CD14-positive monocyte (primary cell): ENCODE data around the gene MPEG1. TPM values are rescaled to one million over a fixed set of nuclear protein-coding genes. Genes with fewer than 3 reads are reported as not detected.
A peak's percentile ranks its signal among the peaks of the same experiment; 100 is the strongest.

ENCODE experiments used
- DNase-seq, 3 donors: peaks; one replicate each; pipeline ENCODE4 v3.0.0-alpha.2; 2011 to 2022
- H2AFZ ChIP-seq: 2 replicates; pipeline ENCODE4 v1.6.0; 2012; ENCODE audit warnings: mild to moderate bottlenecking, low read depth, low read length, inconsistent platforms; ENCODE audit not compliant: insufficient read depth, poor library complexity, severe bottlenecking
- H3K27ac ChIP-seq, 2 donors: 1 replicate in 1 of 2; 2 replicates in 1 of 2; pipeline ENCODE4 v1.5.1; 2012 to 2013; ENCODE audit warnings: low read length in 2 of 2, control low read depth in 1 of 2, inconsistent platforms in 1 of 2, low read depth in 1 of 2, mild to moderate bottlenecking in 1 of 2
- H3K27me3 ChIP-seq, 2 donors: one replicate each; pipeline versions ENCODE4 v1.6.0 to v1.6.1; 2011 to 2013; ENCODE audit warnings: low read length in 2 of 2; ENCODE audit not compliant: control insufficient read depth in 2 of 2, insufficient read depth in 2 of 2
- H3K36me3 ChIP-seq, 2 donors: replicated peaks in 1 of 2; 1 replicate in 1 of 2; 2 replicates in 1 of 2; pipeline versions ENCODE4 v1.5.1 to v1.6.1; 2012 to 2013; ENCODE audit warnings: low read length in 2 of 2, control low read depth in 1 of 2, inconsistent platforms in 1 of 2, mild to moderate bottlenecking in 1 of 2; ENCODE audit not compliant: insufficient read depth in 2 of 2, control insufficient read depth in 1 of 2
- H3K4me1 ChIP-seq, 2 donors: 1 replicate in 1 of 2; 2 replicates in 1 of 2; pipeline versions ENCODE4 v1.5.1 to v1.6.1; 2012 to 2013; ENCODE audit warnings: low read length in 2 of 2, control low read depth in 1 of 2, inconsistent platforms in 1 of 2, mild to moderate bottlenecking in 1 of 2, moderate library complexity in 1 of 2; ENCODE audit not compliant: insufficient read depth in 2 of 2, control insufficient read depth in 1 of 2
- H3K4me2 ChIP-seq: replicated peaks from 2 replicates; pipeline ENCODE3; 2012; ENCODE audit warnings: low read length, moderate library complexity, mild to moderate bottlenecking; ENCODE audit not compliant: poor library complexity, severe bottlenecking; ENCODE audit errors: extremely low read depth
- H3K4me3 ChIP-seq, 3 experiments: fragments of 200-600 bp in 1 of 3; sonication (generic) in 1 of 3; replicated peaks in 1 of 3; 1 replicate in 2 of 3; 2 replicates in 1 of 3; pipeline ENCODE4 v1.5.1; 2011 to 2013; ENCODE audit warnings: low read length in 3 of 3, mild to moderate bottlenecking in 3 of 3, control low read depth in 2 of 3, low read depth in 2 of 3, inconsistent platforms in 1 of 3, moderate library complexity in 1 of 3
- H3K79me2 ChIP-seq: 2 replicates; pipeline ENCODE4 v1.6.0; 2012; ENCODE audit warnings: mild to moderate bottlenecking, control low read depth, inconsistent platforms, low read length, moderate library complexity; ENCODE audit not compliant: insufficient read depth
- H3K9ac ChIP-seq: 2 replicates; pipeline ENCODE4 v1.6.0; 2017; ENCODE audit warnings: low read length, mild to moderate bottlenecking; ENCODE audit not compliant: insufficient read depth, poor library complexity, severe bottlenecking
- H3K9me3 ChIP-seq, 2 donors: replicated peaks in 1 of 2; 1 replicate in 1 of 2; 2 replicates in 1 of 2; pipeline versions ENCODE4 v1.5.1 to v1.6.1; 2012 to 2013; ENCODE audit warnings: low read length in 2 of 2, control low read depth in 1 of 2; ENCODE audit not compliant: control insufficient read depth in 1 of 2, insufficient read depth in 1 of 2
- H4K20me1 ChIP-seq: 2 replicates; pipeline ENCODE4 v1.6.0; 2012; ENCODE audit warnings: mild to moderate bottlenecking, low read length, control low read depth, moderate library complexity; ENCODE audit not compliant: insufficient read depth
- H3K27ac Mint-ChIP-seq, 7 donors: one replicate each; pipeline ENCODE4 v1.8.0; 2020; ENCODE audit warnings: mild to moderate bottlenecking in 7 of 7, mixed read lengths in 7 of 7, moderate library complexity in 6 of 7, inconsistent platforms in 2 of 7
- H3K27me3 Mint-ChIP-seq, 3 donors: one replicate each; pipeline ENCODE4 v1.8.0; 2021 to 2022; ENCODE audit warnings: low read depth in 3 of 3, mild to moderate bottlenecking in 3 of 3, mixed read lengths in 3 of 3, moderate library complexity in 3 of 3, inconsistent platforms in 1 of 3
- H3K36me3 Mint-ChIP-seq, 2 donors: one replicate each; pipeline ENCODE4 v1.8.0; 2020; ENCODE audit warnings: mixed read lengths in 2 of 2, inconsistent platforms in 1 of 2, mild to moderate bottlenecking in 1 of 2
- H3K4me1 Mint-ChIP-seq: one replicate; pipeline ENCODE4 v1.8.0; 2020; ENCODE audit warnings: mild to moderate bottlenecking, mixed read lengths
- H3K4me3 Mint-ChIP-seq, 2 donors: one replicate each; pipeline ENCODE4 v1.8.0; 2020; ENCODE audit warnings: mild to moderate bottlenecking in 2 of 2, mixed read lengths in 2 of 2, moderate library complexity in 1 of 2
- H3K9me3 Mint-ChIP-seq, 7 donors: one replicate each; pipeline ENCODE4 v1.8.0; 2020 to 2022; ENCODE audit warnings: mixed read lengths in 7 of 7, mild to moderate bottlenecking in 6 of 7, moderate library complexity in 6 of 7, inconsistent platforms in 2 of 7
- CTCF ChIP-seq: fragments of 200-600 bp; IDR thresholded peaks from one replicate; pipeline ENCODE4 v1.8.0; 2022; ENCODE audit warnings: antibody characterized with exemption, mild to moderate bottlenecking
- WGBS: methylation state at CpG from one replicate; pipeline ENCODE4 v1.1.5; 2013; ENCODE audit warnings: missing lambda C conversion rate; ENCODE audit not compliant: insufficient coverage; 5-methylcytosine and 5-hydroxymethylcytosine counted together
- intact Hi-C, 2 donors: fragments of 100-400 bp; cut with micrococcal nuclease; formaldehyde crosslinking; loops; one replicate each; pipeline versions ENCODE4 v1.15.0 to v1.15.1; 2023
- polyA plus RNA-seq, 3 donors: library from polyadenylated mRNA; depleted of rRNA in 1 of 3; unstranded in 2 of 3; stranded (reverse) in 1 of 3; fragments of 300-500 nt in 2 of 3; fragments of >200 nt in 1 of 3; fragmentation: Illumina TruSeq in 2 of 3; gene quantifications; 1 replicate in 2 of 3; 2 replicates in 1 of 3; pipeline ENCODE4 v1.2.3, GENCODE V29; 2012 to 2021

The MPEG1 gene
- polyA plus RNA-seq, 3 donors = 273 to 971 (median 691) TPM

DNA sequence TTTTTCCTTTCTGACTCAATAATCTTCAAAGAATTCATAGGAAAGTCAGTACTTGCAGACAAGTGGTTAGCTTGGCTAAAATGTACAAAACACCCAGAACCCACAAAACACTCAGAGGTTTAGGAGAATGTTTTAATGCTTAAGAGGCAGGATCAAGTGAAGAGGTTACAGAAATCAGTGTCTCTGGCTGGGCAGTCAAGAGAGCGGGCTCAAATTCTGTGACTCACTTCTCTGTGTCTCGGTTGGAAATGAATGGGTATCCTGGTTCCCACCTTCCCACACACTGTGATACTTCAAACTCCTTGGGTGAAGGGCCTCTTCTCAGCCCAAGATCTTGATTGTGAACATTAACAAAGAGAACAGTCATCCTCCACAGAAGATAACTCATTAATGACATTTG lies 3.8 kb downstream of the MPEG1 start:
- H3K27ac Mint-ChIP-seq = peak overlapping the region; percentile 86 to 98 (median 97)
- H3K4me3 Mint-ChIP-seq = peak overlapping the region; percentile 98 to 99
- intact Hi-C loops = loop anchor here (2.0 to 5.0 kb wide), 4 partner anchors 16 to 48 kb away; partner anchors contain the start of gene DTX4 (in 2 of the 2)

GRCh38 chr11:59207988-59208451 lies 4.7 kb downstream of the MPEG1 start:
- H3K4me3 ChIP-seq = peak overlapping the region; percentile 70 to 99 (median 98)
- Mint-ChIP-seq H3K9me3 (peaks cover 0 to 5% (median 0%) of the 10 kb centered on the region in 7 donors), H3K4me1 (peaks cover 51% of the 10 kb centered on the region), H3K27me3 (no peaks in the 10 kb centered on the region), H3K36me3 (peaks cover 87 to 92% of the 10 kb centered on the region in 2 donors), H3K27ac (peak overlapping the region; percentile 86 to 98 (median 97)), H3K4me3 (peak overlapping the region; percentile 98 to 99)
- peaks cover 37 to 70% of the 10 kb centered on the region in 2 donors for H3K4me1 ChIP-seq
- peak in 2 of 3 donors; percentile 51 to 64 for DNase-seq
- peak; percentile 80 for TF ChIP-seq CTCF
- WGBS = 0% methylated on average over 2 of the region's 5 CpGs
- H3K4me2 ChIP-seq = peak overlapping the region; percentile 98
- peaks cover 80% of the 10 kb centered on the region for H4K20me1 ChIP-seq
- peaks cover 41 to 69% of the 10 kb centered on the region in 2 donors for H3K36me3 ChIP-seq
- H2AFZ ChIP-seq = no peak overlapping the region
- intact Hi-C loops = loop anchor here (2.0 to 5.0 kb wide), 4 partner anchors 17 to 49 kb away; partner anchors contain the start of gene DTX4 (in 2 of the 2)
- no peaks in the 10 kb centered on the region for H3K27me3 ChIP-seq
- peak overlapping the region; percentile 2 to 93 for H3K27ac ChIP-seq
- H3K9ac ChIP-seq = peak overlapping the region; percentile 81
- H3K9me3 ChIP-seq = no peaks in the 10 kb centered on the region
- peaks cover 98% of the 10 kb centered on the region for H3K79me2 ChIP-seq

More for the DNA sequence above, 3.8 kb downstream of the MPEG1 start:
- H3K9me3 Mint-ChIP-seq = peaks cover 0 to 5% (median 0%) of the 10 kb centered on the region in 7 donors
- peaks cover 41 to 60% of the 10 kb centered on the region in 2 donors for H3K36me3 ChIP-seq
- WGBS = no CpG with 5 or more reads among the region's 2 CpGs
- TF ChIP-seq CTCF = no peak
- DNase-seq = peak in 2 of 3 donors; percentile 46 to 49
- peaks cover 99% of the 10 kb centered on the region for H3K79me2 ChIP-seq
- H3K27ac ChIP-seq = peak overlapping the region; percentile 4 to 93
- no peaks in the 10 kb centered on the region for H3K27me3 Mint-ChIP-seq
- H3K4me3 ChIP-seq = peak overlapping the region; percentile 70 to 99 (median 98)
- no peak overlapping the region for H2AFZ ChIP-seq
- H3K36me3 Mint-ChIP-seq = peaks cover 77 to 83% of the 10 kb centered on the region in 2 donors
- H3K4me1 Mint-ChIP-seq = peaks cover 58% of the 10 kb centered on the region
- no peaks in the 10 kb centered on the region for H3K27me3 ChIP-seq
- H3K9me3 ChIP-seq = no peaks in the 10 kb centered on the region
- peaks cover 46 to 71% of the 10 kb centered on the region in 2 donors for H3K4me1 ChIP-seq
- peak overlapping the region; percentile 98 for H3K4me2 ChIP-seq
- peak overlapping the region; percentile 81 for H3K9ac ChIP-seq
- H4K20me1 ChIP-seq = peaks cover 70% of the 10 kb centered on the region
